ENCODE measurements around the gene MTERF4. TPM values are rescaled to one million over a fixed set of nuclear protein-coding genes. Genes with fewer than 3 reads are reported as not detected.
A peak's percentile ranks its signal among the peaks of the same experiment; 100 is the strongest.
"Not testable (repeated sequence)": the region's sequence is repeated elsewhere in the genome, so short reads cannot be mapped to it uniquely, and the experiment has no call there.

Gene MTERF4
- total RNA-seq, 1 donor from 2014 or later, result 34.6 TPM

DNA sequence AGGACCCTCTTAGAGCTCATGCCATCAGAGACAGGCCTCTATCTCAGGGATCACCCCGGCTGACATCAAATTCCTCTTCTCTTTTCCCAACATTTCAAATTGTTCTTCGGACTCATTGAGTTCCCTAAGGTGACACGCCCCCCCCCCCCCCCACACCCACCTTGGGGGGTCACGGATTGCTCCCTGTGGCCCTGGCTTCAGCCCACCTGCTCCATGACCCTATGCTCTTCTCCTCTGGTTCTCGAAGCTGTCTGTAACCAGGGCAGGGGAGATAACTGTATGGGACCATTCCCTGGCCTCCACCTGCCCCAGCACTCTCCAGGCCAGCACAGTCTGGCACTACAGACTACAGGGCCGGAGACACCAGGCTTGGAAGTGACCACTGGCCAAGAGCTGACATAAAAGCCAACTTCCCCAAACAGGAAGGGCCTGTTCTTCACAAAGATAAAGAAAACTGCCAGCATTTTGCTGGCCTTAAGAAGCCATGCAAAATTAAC is 7.1 kb downstream of the MTERF4 start:
- H3K4me3 ChIP-seq, result no peak overlapping the region
- H3K27ac ChIP-seq, result peak overlapping the region; percentile 34
- no peaks in the 10 kb centered on the region for H3K9me3 ChIP-seq
- no peaks in the 10 kb centered on the region for H3K27me3 ChIP-seq
- peak; percentile 13 for ATAC-seq
- H3K4me1 ChIP-seq, result peaks cover 20% of the 10 kb centered on the region
- TF ChIP-seq CTCF (IDR thresholded peaks at IDR 0.05), result no peak
- no peak for DNase-seq
- peaks cover 93% of the 10 kb centered on the region for H3K36me3 ChIP-seq
- intact Hi-C loops (cut with DNase I), result no loop called here

DNA sequence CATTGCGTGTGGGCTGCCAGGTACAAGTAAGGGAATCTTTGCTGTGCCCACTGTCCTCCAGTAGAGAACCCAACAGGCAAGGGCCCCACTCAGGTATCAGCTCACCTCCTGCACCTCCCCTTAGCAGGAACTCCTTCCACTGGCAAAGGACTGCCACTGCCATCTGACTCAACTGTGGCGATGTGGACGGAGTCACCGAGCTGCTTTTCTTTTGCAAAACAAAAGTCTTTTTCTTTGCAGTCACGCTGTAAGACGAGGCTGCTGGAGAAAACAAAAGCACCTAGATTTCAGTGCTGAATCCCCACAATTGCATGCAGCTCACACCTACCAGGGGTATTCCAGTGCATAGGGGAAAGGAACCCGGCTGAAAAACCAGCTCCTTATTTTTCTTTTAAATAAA is 7.9 kb downstream of the MTERF4 start:
- ATAC-seq (no peak), DNase-seq (no peak)
- H3K27me3 ChIP-seq, result no peaks in the 10 kb centered on the region
- H3K4me1 ChIP-seq, result peaks cover 17% of the 10 kb centered on the region
- H3K4me3 ChIP-seq, result no peak overlapping the region
- no peaks in the 10 kb centered on the region for H3K9me3 ChIP-seq
- TF ChIP-seq CTCF (IDR thresholded peaks at IDR 0.05), result no peak
- intact Hi-C loops (cut with DNase I), result no loop called here
- H3K36me3 ChIP-seq, result peaks cover 93% of the 10 kb centered on the region
- H3K27ac ChIP-seq, result no peak overlapping the region

DNA sequence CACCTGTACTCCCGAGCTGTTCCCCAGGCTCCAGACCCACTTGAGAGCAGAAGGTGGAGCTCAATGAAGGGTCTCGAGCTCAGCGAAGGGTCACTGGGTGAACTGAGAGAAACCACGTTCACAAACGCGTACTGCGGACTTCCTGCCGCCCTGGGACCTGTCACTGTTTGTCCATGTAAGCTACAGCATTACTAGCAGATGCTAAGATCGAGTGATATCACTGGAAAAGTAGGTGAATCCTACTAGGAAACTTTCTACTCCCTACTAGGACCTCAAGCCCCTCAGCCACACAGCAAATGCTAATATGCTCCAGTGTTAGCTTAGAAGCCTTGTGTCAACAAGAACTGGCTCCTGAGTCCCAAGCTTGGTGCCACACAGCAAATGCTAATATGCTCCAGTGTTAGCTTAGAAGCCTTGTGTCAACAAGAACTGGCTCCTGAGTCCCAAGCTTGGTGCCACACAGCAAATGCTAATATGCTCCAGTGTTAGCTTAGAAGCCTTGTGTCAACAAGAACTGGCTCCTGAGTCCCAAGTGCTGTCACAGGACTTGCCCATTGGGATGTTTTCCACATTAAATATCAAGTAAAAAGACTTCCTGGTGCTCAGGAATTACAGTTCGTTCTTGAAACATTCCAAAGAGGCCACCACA is 8.8 kb downstream of the MTERF4 start:
- H3K4me3 ChIP-seq; intact Hi-C loops (cut with DNase I); H3K27me3 ChIP-seq; DNase-seq; H3K9me3 ChIP-seq: not testable (repeated sequence)
- ATAC-seq, result peak; percentile 66
- Histone ChIP-seq H3K36me3 (peaks cover 93% of the 10 kb centered on the region), H3K27ac (peak overlapping the region; percentile 24), H3K4me1 (peaks cover 12% of the 10 kb centered on the region)

DNA sequence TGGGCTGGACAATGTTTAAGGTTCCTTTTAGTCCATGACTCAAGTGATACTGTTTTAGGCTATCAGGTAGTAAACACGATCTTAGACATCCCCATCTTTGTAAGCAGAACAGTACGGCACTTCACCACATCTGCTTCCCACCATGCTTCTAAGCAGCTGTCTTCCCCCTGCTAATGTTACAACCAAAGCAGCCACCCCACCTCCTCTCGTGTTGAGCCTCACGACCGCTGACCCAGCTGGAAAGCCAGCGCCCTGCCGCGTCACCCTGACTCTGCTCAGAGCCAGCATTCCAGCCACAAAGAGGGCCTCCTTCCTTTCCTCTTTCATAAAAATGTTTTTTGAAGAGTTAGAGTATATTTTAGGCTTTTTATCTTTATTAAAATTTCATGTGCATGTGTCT is 9.4 kb downstream of the MTERF4 start:
- no peak overlapping the region for H3K4me3 ChIP-seq
- H3K27me3 ChIP-seq, result no peaks in the 10 kb centered on the region
- TF ChIP-seq CTCF (IDR thresholded peaks at IDR 0.05), result no peak
- H3K4me1 ChIP-seq, result peaks cover 12% of the 10 kb centered on the region
- intact Hi-C loops (cut with DNase I), result no loop called here
- ATAC-seq, result no peak
- no peak for DNase-seq
- H3K36me3 ChIP-seq, result peaks cover 93% of the 10 kb centered on the region
- H3K27ac ChIP-seq, result peak overlapping the region; percentile 24
- no peaks in the 10 kb centered on the region for H3K9me3 ChIP-seq

GRCh38 chr2:241091734-241092445 is 10.2 kb downstream of the MTERF4 start:
- Histone ChIP-seq H3K4me1 (peaks cover 12% of the 10 kb centered on the region), H3K27ac (no peak overlapping the region), H3K9me3 (no peaks in the 10 kb centered on the region), H3K27me3 (no peaks in the 10 kb centered on the region), H3K4me3 (no peak overlapping the region), H3K36me3 (peaks cover 93% of the 10 kb centered on the region)
- ATAC-seq, result no peak
- DNase-seq, result no peak
- intact Hi-C loops (cut with DNase I), result no loop called here
- no peak for TF ChIP-seq CTCF (IDR thresholded peaks at IDR 0.05)

DNA sequence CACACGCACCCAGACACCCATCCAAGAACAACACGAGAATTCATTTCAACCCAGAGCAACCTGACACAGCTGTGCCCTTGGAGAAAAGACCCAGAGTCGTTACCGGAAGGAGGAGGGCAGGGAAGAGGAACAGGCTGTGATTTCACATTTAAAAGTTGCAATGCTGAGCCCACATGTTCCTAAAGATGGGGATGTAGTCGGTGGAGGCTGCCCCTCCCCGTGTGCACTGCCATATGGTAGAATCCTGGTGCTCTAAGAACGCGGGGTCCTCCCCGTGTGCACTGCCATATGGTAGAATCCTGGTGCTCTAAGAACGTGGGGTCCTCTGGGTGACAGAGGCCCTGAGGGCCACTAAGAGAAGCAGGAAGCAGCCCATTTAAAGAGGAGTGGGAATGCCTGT is 10.9 kb downstream of the MTERF4 start:
- ATAC-seq, result no peak
- no peak for TF ChIP-seq CTCF (IDR thresholded peaks at IDR 0.05)
- intact Hi-C loops (cut with DNase I), result no loop called here
- peaks cover 93% of the 10 kb centered on the region for H3K36me3 ChIP-seq
- DNase-seq, result no peak
- H3K4me3 ChIP-seq, result no peak overlapping the region
- no peaks in the 10 kb centered on the region for H3K9me3 ChIP-seq
- H3K27me3 ChIP-seq, result no peaks in the 10 kb centered on the region
- H3K27ac ChIP-seq, result no peak overlapping the region
- peaks cover 12% of the 10 kb centered on the region for H3K4me1 ChIP-seq

Measured in upper lobe of right lung (tissue), 1 donor.